Measurements from ENCODE around the gene TRIM22. TPM values are rescaled to one million over a fixed set of nuclear protein-coding genes. Genes with fewer than 3 reads are reported as not detected.
A peak's percentile ranks its signal among the peaks of the same experiment; 100 is the strongest.
"Not testable (repeated sequence)": the region's sequence is repeated elsewhere in the genome, so short reads cannot be mapped to it uniquely, and the experiment has no call there.

Gene TRIM22
- total RNA-seq, 8 experiments from 2014 or later, result 31.4 to 246 (median 75.3) TPM

DNA sequence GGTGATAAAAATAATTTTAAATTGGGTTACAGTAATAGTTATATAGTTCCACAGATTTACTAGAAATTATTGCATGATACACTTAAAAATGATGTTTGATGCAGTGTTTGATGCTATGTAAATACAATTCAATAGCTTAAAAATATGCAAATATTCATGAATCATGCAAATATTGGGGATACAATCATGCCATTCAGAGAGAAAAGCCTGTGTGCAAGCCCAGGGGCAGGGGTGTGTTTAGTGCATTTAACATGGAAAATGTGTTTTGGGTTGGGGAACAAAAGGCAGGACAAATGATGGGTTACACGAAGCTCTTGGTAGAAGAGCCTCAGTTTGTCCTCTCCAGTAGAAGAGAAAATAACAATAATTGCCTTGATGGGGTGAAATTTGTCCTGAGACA, 6.0 kb downstream of the TRIM22 start:
- 0 to 83% (median 45%) methylated on average over 1 of the region's 1 CpG for WGBS, 10 experiments
- H3K4me1 ChIP-seq (replicated peaks in 1 of 2), result peaks cover 13 to 18% of the 10 kb centered on the region in 2 donors
- ATAC-seq (replicated peaks in 6 of 8), result peak in 3 of 8 experiments; percentile 32 to 57 (median 51)

DNA sequence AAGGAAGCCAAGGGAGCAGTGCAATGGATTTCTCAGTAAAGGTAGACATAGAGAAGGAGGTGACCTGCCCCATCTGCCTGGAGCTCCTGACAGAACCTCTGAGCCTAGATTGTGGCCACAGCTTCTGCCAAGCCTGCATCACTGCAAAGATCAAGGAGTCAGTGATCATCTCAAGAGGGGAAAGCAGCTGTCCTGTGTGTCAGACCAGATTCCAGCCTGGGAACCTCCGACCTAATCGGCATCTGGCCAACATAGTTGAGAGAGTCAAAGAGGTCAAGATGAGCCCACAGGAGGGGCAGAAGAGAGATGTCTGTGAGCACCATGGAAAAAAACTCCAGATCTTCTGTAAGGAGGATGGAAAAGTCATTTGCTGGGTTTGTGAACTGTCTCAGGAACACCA, 6.6 kb downstream of the TRIM22 start:
- no peak for ATAC-seq (replicated peaks in 6 of 8)
- in situ Hi-C loops (cut with MboI; ENCODE audit: low pct_unique_long_range_greater_than_20kb in 2 of 9, low sequenced_read_pairs in 9 of 9, unreplicated experiment in 9 of 9), result no loop called here
- H3K4me3 ChIP-seq, result no peak overlapping the region
- H3K27ac ChIP-seq, result no peak overlapping the region
- H3K4me1 ChIP-seq (replicated peaks in 1 of 2), result peaks cover 12 to 13% of the 10 kb centered on the region in 2 donors
- WGBS, 10 experiments, result 17 to 100% (median 85%) methylated on average over 1 to 2 of the region's 2 CpGs; no CpG with 5 or more reads in 4 of the 10 experiments

More for the DNA sequence above, 6.0 kb downstream of the TRIM22 start:
- in situ Hi-C loops (cut with MboI; ENCODE audit: low pct_unique_long_range_greater_than_20kb in 2 of 9, low sequenced_read_pairs in 9 of 9, unreplicated experiment in 9 of 9), result no loop called here
- Histone ChIP-seq H3K4me3 (no peak overlapping the region), H3K27ac (no peak overlapping the region)

DNA sequence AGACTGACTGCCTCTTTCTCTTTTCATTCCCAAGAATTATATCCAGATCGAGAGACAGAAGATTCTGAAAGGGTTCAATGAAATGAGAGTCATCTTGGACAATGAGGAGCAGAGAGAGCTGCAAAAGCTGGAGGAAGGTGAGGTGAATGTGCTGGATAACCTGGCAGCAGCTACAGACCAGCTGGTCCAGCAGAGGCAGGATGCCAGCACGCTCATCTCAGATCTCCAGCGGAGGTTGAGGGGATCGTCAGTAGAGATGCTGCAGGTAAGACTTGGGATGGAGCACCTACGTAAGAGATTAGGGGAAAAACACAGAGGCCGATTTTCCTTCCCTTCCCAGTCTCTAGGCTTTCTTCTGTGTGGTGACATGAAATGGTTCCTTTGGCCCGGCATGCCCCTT, 8.7 kb downstream of the TRIM22 start:
- H3K4me1 ChIP-seq (replicated peaks in 1 of 2), result no peaks in the 10 kb centered on the region
- no peak for ATAC-seq (replicated peaks in 6 of 8)
- no peak overlapping the region for H3K4me3 ChIP-seq
- in situ Hi-C loops (cut with MboI; ENCODE audit: low pct_unique_long_range_greater_than_20kb in 2 of 9, low sequenced_read_pairs in 9 of 9, unreplicated experiment in 9 of 9), result no loop called here
- 71 to 100% (median 90%) methylated on average over 1 to 7 of the region's 7 CpGs; no CpG with 5 or more reads in 1 of the 10 experiments for WGBS, 10 experiments
- H3K27ac ChIP-seq, result no peak overlapping the region

DNA sequence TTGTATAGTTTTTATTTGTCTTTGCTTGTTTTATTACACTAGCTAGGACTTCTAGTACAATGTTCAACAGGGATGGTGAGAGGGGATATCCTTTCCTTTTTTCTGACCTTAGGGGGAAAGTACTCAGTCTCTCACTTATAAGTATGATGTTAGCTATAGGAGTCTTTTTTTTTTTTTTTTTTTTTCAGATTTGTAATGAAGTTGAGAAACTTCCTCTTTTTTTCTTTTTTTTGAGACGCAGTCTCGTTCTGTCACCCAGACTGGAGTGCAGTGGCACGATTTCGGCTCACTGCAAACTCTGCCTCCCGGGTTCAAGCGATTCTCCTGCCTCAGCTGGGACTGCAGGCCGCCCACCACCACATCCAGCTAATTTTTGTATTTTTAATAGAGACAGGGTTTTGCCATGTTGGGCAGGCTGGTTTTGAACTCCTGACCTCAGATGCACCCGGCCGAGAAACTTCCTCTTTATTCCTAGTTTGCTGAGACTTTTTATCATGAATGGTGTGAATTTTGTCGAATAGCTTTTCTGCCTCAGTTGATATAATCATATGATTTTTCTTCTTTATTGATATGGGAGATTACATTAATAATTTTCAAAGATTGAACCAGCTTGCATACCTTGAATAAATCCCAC, 10.9 kb downstream of the TRIM22 start:
- H3K4me3 ChIP-seq, result no peak overlapping the region
- H3K27ac ChIP-seq, result no peak overlapping the region
- in situ Hi-C loops (cut with MboI; ENCODE audit: low pct_unique_long_range_greater_than_20kb in 2 of 9, low sequenced_read_pairs in 9 of 9, unreplicated experiment in 9 of 9), result no loop called here
- 85 to 100% (median 92%) methylated on average over 1 to 10 of the region's 10 CpGs for WGBS, 10 experiments
- no peaks in the 10 kb centered on the region for H3K4me1 ChIP-seq (replicated peaks in 1 of 2)
- ATAC-seq (replicated peaks in 6 of 8), result no peak

DNA sequence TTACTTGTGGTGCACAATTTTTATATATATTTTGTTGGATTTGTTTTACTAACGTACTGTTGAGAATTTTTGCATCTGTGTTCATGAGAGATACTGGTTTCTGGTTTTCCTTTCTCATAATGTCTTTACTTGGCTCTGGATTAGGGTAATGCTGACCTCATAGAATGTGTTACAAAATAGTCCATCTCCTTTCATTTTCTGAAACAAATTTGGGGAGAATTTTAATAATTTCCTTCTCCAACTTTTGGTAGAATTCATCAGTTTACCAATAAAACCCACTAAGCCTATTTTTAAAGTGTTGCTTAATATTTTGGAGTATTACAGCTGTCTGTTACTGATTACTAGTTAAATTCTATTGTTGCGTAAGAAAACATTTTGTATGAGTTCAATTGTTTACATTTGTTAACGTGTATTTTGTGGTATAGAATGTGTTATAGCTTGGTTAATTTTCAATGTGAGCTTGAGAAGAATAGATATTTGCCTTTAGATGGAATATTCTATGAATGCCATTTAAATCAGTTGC, 11.5 kb downstream of the TRIM22 start:
- no peak for ATAC-seq (replicated peaks in 6 of 8)
- H3K4me3 ChIP-seq, result no peak overlapping the region
- 0 to 91% (median 67%) methylated on average over 1 to 3 of the region's 3 CpGs; no CpG with 5 or more reads in 1 of the 10 experiments for WGBS, 10 experiments
- no peaks in the 10 kb centered on the region for H3K4me1 ChIP-seq (replicated peaks in 1 of 2)
- no peak overlapping the region for H3K27ac ChIP-seq
- in situ Hi-C loops (cut with MboI; ENCODE audit: low pct_unique_long_range_greater_than_20kb in 2 of 9, low sequenced_read_pairs in 9 of 9, unreplicated experiment in 9 of 9), result no loop called here

DNA sequence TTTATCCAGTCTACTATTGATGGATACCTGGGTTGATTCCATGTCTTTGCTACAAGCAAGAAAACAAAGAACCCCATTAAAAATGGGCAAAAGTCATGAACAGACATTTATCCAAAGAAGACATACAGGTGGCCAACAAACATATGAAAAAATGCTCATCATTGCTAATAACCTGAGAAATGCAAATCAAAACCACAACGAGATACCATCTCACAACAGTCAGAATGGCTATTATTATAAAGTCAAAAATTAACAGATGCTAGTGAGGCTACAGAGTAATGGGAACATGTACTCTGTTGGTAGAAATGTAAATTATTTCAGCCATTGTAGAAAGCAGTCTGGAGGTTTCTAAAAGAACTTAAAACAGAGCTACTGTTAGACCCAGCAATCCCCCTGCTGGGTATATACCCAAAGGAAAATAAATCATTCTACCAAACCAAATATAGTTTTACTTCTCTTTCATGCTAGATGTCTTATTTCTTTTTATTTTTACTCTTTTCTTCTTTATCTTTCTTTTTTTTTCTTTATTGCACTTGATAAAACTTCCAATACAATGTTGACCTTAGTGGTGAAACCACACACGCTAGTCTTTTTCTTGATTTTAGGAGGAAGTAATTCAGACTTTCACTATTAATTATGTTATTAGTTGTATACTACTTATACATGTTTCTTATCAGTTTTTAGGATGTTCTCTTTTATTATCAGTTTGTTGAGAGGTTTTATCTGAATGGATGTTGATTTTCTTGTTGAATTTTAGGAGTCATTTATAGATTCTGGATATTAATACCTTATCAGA, 14.3 kb downstream of the TRIM22 start:
- H3K4me3 ChIP-seq, result no peak overlapping the region
- ATAC-seq (replicated peaks in 6 of 8), result no peak
- in situ Hi-C loops (cut with MboI; ENCODE audit: low pct_unique_long_range_greater_than_20kb in 2 of 9, low sequenced_read_pairs in 9 of 9, unreplicated experiment in 9 of 9), result no loop called here
- WGBS, 10 experiments, result 75 to 100% (median 98%) methylated on average over 1 to 2 of the region's 2 CpGs
- no peaks in the 10 kb centered on the region for H3K4me1 ChIP-seq (replicated peaks in 1 of 2)
- no peak overlapping the region for H3K27ac ChIP-seq

DNA sequence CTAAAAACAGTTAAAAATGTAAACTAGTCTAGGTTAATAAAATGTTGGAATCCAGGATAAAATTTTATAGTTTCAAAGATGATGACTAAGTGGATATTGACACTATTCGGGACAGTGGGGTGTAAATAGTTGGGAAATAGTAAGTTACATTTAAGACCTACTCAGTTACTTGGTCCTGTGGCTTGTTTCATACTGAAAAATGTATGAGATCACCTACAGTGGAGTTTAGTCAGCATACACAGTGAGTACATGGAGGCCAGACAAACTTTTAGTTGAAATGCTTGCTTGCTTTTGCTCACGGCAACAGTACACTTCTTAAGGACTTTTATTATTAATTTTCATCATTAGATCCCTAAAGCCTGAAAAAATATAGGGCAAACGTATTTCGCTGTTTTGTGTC, 16.1 kb downstream of the TRIM22 start:
- no peak for ATAC-seq (replicated peaks in 6 of 8)
- 73 to 100% (median 93%) methylated on average over 1 to 4 of the region's 4 CpGs; no CpG with 5 or more reads in 1 of the 10 experiments for WGBS, 10 experiments
- Histone ChIP-seq H3K4me3 (no peak overlapping the region), H3K4me1 (replicated peaks in 1 of 2) (no peaks in the 10 kb centered on the region), H3K27ac (no peak overlapping the region)
- in situ Hi-C loops (cut with MboI; ENCODE audit: low pct_unique_long_range_greater_than_20kb in 2 of 9, low sequenced_read_pairs in 9 of 9, unreplicated experiment in 9 of 9), result no loop called here

DNA sequence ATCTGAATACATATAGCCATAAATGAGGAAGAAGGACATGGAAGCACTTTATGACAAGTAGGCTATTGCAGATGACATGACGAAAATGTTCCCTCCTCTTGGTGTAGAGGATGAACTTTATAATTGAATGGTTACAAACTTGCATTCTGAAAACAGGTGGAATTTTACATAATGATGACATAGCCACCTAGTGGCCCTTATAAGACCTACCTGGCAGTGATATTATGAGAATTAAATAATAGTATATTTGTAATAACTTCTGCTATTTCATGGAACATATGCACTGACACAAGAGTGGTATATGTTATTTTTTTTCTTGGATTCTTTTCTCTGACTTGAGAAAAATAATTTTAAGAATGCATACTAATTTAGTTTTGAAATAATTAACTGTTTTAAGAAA, 22.9 kb downstream of the TRIM22 start:
- no peaks in the 10 kb centered on the region for H3K4me1 ChIP-seq (replicated peaks in 1 of 2)
- in situ Hi-C loops (cut with MboI; ENCODE audit: low pct_unique_long_range_greater_than_20kb in 2 of 9, low sequenced_read_pairs in 9 of 9, unreplicated experiment in 9 of 9), result no loop called here
- H3K27ac ChIP-seq, result no peak overlapping the region
- 44 to 100% (median 90%) methylated on average over 1 of the region's 1 CpG; no CpG with 5 or more reads in 5 of the 10 experiments for WGBS, 10 experiments
- no peak overlapping the region for H3K4me3 ChIP-seq
- ATAC-seq (replicated peaks in 6 of 8), result no peak

DNA sequence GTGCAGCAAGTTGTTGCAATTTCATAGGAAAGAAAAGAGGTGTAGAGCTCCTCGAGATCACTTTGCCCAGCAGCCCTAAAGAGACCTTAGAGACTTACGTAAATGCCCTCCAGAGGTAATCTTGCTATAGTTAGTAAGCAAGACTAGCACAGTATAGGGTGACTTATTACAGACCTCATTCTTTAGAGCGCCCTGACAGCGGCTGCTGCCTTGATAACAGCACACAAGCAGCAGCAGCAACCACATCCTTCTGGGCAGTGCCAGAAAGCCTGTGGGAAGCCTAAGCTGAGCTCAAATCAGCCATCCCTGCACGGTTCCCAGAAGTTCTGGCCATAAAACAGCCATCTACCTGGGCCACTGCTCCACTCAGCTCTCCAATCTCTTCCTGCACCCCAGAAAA, 24.1 kb downstream of the TRIM22 start:
- no peak overlapping the region for H3K4me3 ChIP-seq
- ATAC-seq (replicated peaks in 6 of 8), result no peak
- 75 to 100% (median 83%) methylated on average over 1 to 4 of the region's 5 CpGs; no CpG with 5 or more reads in 3 of the 10 experiments for WGBS, 10 experiments
- in situ Hi-C loops (cut with MboI; ENCODE audit: low pct_unique_long_range_greater_than_20kb in 2 of 9, low sequenced_read_pairs in 9 of 9, unreplicated experiment in 9 of 9), result no loop called here
- H3K4me1 ChIP-seq (replicated peaks in 1 of 2), result no peaks in the 10 kb centered on the region
- H3K27ac ChIP-seq, result no peak overlapping the region

DNA sequence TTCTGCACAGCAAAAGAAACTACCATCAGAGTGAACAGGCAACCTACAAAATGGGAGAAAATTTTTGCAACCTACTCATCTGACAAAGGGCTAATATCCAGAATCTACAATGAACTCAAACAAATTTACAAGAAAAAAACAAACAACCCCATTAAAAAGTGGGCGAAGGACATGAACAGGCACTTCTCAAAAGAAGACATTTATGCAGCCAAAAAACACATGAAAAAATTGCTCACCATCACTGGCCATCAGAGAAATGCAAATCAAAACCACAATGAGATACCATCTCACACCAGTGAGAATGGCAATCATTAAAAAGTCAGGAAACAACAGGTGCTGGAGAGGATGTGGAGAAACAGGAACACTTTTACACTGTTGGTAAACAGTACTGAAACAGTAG, 26.9 kb downstream of the TRIM22 start:
- H3K27ac ChIP-seq; H3K4me1 ChIP-seq (replicated peaks in 1 of 2); in situ Hi-C loops (cut with MboI; ENCODE audit: low pct_unique_long_range_greater_than_20kb in 2 of 9, low sequenced_read_pairs in 9 of 9, unreplicated experiment in 9 of 9); H3K4me3 ChIP-seq; ATAC-seq (replicated peaks in 6 of 8): not testable (repeated sequence)
- no CpG with 5 or more reads among the region's 1 CpG for WGBS, 10 experiments

DNA sequence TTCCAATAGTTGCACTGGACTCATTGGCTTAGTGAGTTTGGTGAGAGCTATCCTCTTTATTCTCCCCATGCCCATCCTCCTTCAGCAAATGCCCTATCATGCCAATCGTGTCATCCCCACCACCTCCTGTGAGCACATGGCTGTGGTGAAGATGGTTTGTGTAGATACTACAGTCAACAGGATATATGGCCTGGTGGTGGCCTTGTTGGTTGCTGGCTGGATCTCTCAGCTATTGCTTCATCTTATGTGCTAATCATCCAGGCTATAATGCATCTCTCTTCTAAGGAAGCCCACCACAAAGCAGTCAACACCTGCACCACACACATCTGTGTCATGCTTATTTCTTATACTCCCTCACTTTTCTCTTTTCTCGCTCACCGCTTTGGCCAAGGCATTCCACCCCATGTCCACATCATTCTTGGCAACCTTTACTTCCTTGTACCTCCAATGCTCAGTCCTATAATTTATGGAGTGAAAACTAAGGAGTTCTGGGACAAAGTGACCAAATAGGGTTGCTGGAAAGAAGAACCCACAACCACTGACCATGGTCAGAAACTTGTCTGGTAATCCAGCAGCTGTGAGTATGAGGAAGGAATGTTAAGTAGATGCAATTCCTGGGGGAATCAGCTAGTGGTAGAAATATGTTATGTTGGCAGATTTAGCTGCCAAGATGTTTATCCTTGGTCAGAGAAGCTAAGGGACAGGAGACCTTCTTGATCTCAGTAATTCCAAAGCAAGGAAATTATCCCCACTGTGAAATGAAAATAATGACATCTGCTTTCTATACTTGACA, 30.3 kb downstream of the TRIM22 start:
- Histone ChIP-seq H3K4me1 (replicated peaks in 1 of 2) (no peaks in the 10 kb centered on the region), H3K27ac (no peak overlapping the region), H3K4me3 (no peak overlapping the region)
- WGBS, 10 experiments, result 29 to 100% (median 87%) methylated on average over 1 to 2 of the region's 3 CpGs; no CpG with 5 or more reads in 4 of the 10 experiments
- ATAC-seq (replicated peaks in 6 of 8), result no peak
- in situ Hi-C loops (cut with MboI; ENCODE audit: low pct_unique_long_range_greater_than_20kb in 2 of 9, low sequenced_read_pairs in 9 of 9, unreplicated experiment in 9 of 9), result no loop called here

DNA sequence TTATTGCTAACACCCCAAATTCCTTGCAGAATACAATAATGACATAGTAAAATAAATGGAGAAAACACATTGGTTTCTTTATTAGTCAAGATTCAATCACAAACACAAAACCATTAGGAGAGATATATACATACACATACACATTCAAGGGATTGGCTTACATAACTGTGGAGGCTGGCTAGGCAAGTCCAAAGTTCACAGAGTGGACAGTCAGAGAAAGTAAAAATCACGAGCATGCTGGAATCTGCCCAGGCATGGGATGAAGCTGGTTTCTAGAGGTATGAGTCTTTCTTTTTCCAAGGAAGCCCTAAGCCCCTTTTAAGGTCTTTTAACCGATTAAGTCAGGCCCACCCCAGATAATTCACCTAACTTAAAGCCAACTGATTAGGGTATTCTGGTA, 33.0 kb downstream of the TRIM22 start:
- Histone ChIP-seq H3K4me3 (no peak overlapping the region), H3K4me1 (replicated peaks in 1 of 2) (no peaks in the 10 kb centered on the region), H3K27ac (no peak overlapping the region)
- WGBS, 10 experiments, result 0 to 100% (median 46%) methylated on average over 1 of the region's 2 CpGs; no CpG with 5 or more reads in 2 of the 10 experiments
- ATAC-seq (replicated peaks in 6 of 8), result no peak
- in situ Hi-C loops (cut with MboI; ENCODE audit: low pct_unique_long_range_greater_than_20kb in 2 of 9, low sequenced_read_pairs in 9 of 9, unreplicated experiment in 9 of 9), result no loop called here

DNA sequence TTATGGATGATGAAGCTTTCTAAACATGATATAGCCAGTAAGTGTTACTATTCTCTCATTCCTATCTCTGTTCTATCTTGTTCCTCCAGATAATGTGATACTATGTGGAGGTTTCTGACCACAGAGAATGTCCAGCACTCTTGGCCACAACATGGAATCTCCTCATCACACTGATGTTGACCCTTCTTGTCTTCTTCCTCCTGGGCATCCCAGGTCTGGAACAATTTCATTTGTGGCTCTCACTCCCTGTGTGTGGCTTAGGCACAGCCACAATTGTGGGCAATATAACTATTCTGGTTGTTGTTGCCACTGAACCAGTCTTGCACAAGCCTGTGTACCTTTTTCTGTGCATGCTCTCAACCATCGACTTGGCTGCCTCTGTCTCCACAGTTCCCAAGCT, 36.8 kb downstream of the TRIM22 start:
- ATAC-seq (replicated peaks in 6 of 8), result no peak
- in situ Hi-C loops (cut with MboI; ENCODE audit: low pct_unique_long_range_greater_than_20kb in 2 of 9, low sequenced_read_pairs in 9 of 9, unreplicated experiment in 9 of 9), result no loop called here
- Histone ChIP-seq H3K4me3 (no peak overlapping the region), H3K27ac (no peak overlapping the region), H3K4me1 (replicated peaks in 1 of 2) (no peaks in the 10 kb centered on the region)
- WGBS, 10 experiments, result 88 to 100% methylated on average over 1 of the region's 1 CpG; no CpG with 5 or more reads in 8 of the 10 experiments

Measured in motor neuron (in vitro differentiated cells).